BLaER1 (cell line): ENCODE data around the gene TCF12.

ENCODE experiments used
- H3K27ac ChIP-seq: shearing (Covaris generic); formaldehyde crosslinking; 2 replicates; pipeline ENCODE4 v1.8.1; 2022
- H3K27me3 ChIP-seq: shearing (Covaris generic); formaldehyde crosslinking; 2 replicates; pipeline ENCODE4 v1.8.1; 2022
- H3K36me3 ChIP-seq: shearing (Covaris generic); formaldehyde crosslinking; 2 replicates; pipeline ENCODE4 v1.8.1; 2022
- H3K4me1 ChIP-seq: shearing (Covaris generic); formaldehyde crosslinking; 2 replicates; pipeline ENCODE4 v1.8.1; 2022
- H3K4me2 ChIP-seq: shearing (Covaris generic); formaldehyde crosslinking; 2 replicates; pipeline ENCODE4 v1.8.1; 2022
- H3K4me3 ChIP-seq: shearing (Covaris generic); formaldehyde crosslinking; 2 replicates; pipeline ENCODE4 v1.8.1; 2022
- H3K9ac ChIP-seq: shearing (Covaris generic); formaldehyde crosslinking; 2 replicates; pipeline ENCODE4 v1.8.1; 2022
- H3K9me3 ChIP-seq: shearing (Covaris generic); formaldehyde crosslinking; 2 replicates; pipeline ENCODE4 v1.8.1; 2022
- H4K20me1 ChIP-seq: shearing (Covaris generic); formaldehyde crosslinking; 2 replicates; pipeline ENCODE4 v1.8.1; 2022
- Cebpa-rat ChIP-seq: shearing (Covaris generic); IDR thresholded peaks from 2 replicates; pipeline ENCODE4 v1.8.1; 2022

TCF12 gene

GRCh38 chr15:57296473-57297162 lies 378.2 kb downstream of the TCF12 start:
- Histone ChIP-seq H3K27ac (no peak overlapping the region), H3K4me2 (no peak overlapping the region), H3K9ac (no peak overlapping the region)

GRCh38 chr15:57297163-57297593 lies 378.7 kb downstream of the TCF12 start:
- Histone ChIP-seq H3K27ac (no peak overlapping the region), H3K36me3 (peaks cover under 1% of the 10 kb centered on the region; the same call in 1 of the 2 replicates), H3K4me1 (no peaks in the 10 kb centered on the region), H3K4me3 (no peak overlapping the region), H4K20me1 (no peaks in the 10 kb centered on the region), H3K9ac (no peak overlapping the region), H3K9me3 (no peaks in the 10 kb centered on the region), H3K4me2 (no peak overlapping the region), H3K27me3 (no peaks in the 10 kb centered on the region)
- TF ChIP-seq Cebpa-rat: no peak

More at GRCh38 chr15:57296473-57297162, 378.2 kb downstream of the TCF12 start:
- H3K9me3 ChIP-seq: peaks cover 5% of the 10 kb centered on the region; the same call in 1 of the 2 replicates
- H3K27me3 ChIP-seq: no peaks in the 10 kb centered on the region
- no peaks in the 10 kb centered on the region for H3K4me1 ChIP-seq
- no peaks in the 10 kb centered on the region for H4K20me1 ChIP-seq
- H3K4me3 ChIP-seq: no peak overlapping the region
- peaks cover 6% of the 10 kb centered on the region for H3K36me3 ChIP-seq
- no peak for TF ChIP-seq Cebpa-rat

GRCh38 chr15:57297630-57298029 lies 379.2 kb downstream of the TCF12 start:
- H3K9ac ChIP-seq: no peak overlapping the region
- H3K4me2 ChIP-seq: no peak overlapping the region

GRCh38 chr15:57298204-57298603 lies 379.8 kb downstream of the TCF12 start:
- no peaks in the 10 kb centered on the region for H3K36me3 ChIP-seq
- no peaks in the 10 kb centered on the region for H4K20me1 ChIP-seq
- H3K27me3 ChIP-seq: no peaks in the 10 kb centered on the region
- no peak for TF ChIP-seq Cebpa-rat
- H3K27ac ChIP-seq: no peak overlapping the region
- no peak overlapping the region for H3K4me3 ChIP-seq
- no peak overlapping the region for H3K9ac ChIP-seq
- H3K4me2 ChIP-seq: no peak overlapping the region
- no peaks in the 10 kb centered on the region for H3K4me1 ChIP-seq
- H3K9me3 ChIP-seq: no peaks in the 10 kb centered on the region

More at GRCh38 chr15:57297630-57298029, 379.2 kb downstream of the TCF12 start:
- Histone ChIP-seq H3K9me3 (no peaks in the 10 kb centered on the region), H3K27me3 (no peaks in the 10 kb centered on the region), H4K20me1 (no peaks in the 10 kb centered on the region), H3K27ac (no peak overlapping the region), H3K4me1 (no peaks in the 10 kb centered on the region), H3K4me3 (no peak overlapping the region), H3K36me3 (no peaks in the 10 kb centered on the region)
- TF ChIP-seq Cebpa-rat: no peak

GRCh38 chr15:57298843-57299550 lies 380.6 kb downstream of the TCF12 start:
- Histone ChIP-seq H3K9ac (no peak overlapping the region), H3K9me3 (no peaks in the 10 kb centered on the region), H3K4me3 (no peak overlapping the region), H3K4me2 (no peak overlapping the region), H4K20me1 (no peaks in the 10 kb centered on the region), H3K27ac (no peak overlapping the region), H3K27me3 (no peaks in the 10 kb centered on the region), H3K36me3 (no peaks in the 10 kb centered on the region), H3K4me1 (no peaks in the 10 kb centered on the region)
- TF ChIP-seq Cebpa-rat: no peak

GRCh38 chr15:57301307-57301706 lies 382.9 kb downstream of the TCF12 start:
- no peak overlapping the region for H3K9ac ChIP-seq
- H3K4me3 ChIP-seq: no peak overlapping the region
- no peaks in the 10 kb centered on the region for H3K9me3 ChIP-seq
- no peak overlapping the region for H3K4me2 ChIP-seq
- no peak for TF ChIP-seq Cebpa-rat
- H4K20me1 ChIP-seq: no peaks in the 10 kb centered on the region
- no peaks in the 10 kb centered on the region for H3K36me3 ChIP-seq
- no peaks in the 10 kb centered on the region for H3K4me1 ChIP-seq
- H3K27ac ChIP-seq: no peak overlapping the region
- no peaks in the 10 kb centered on the region for H3K27me3 ChIP-seq

GRCh38 chr15:57302640-57303257 lies 384.3 kb downstream of the TCF12 start:
- no peak for TF ChIP-seq Cebpa-rat
- no peaks in the 10 kb centered on the region for H3K9me3 ChIP-seq
- no peaks in the 10 kb centered on the region for H3K36me3 ChIP-seq
- no peak overlapping the region for H3K27ac ChIP-seq
- no peak overlapping the region for H3K4me3 ChIP-seq
- no peaks in the 10 kb centered on the region for H4K20me1 ChIP-seq
- no peak overlapping the region for H3K9ac ChIP-seq
- no peaks in the 10 kb centered on the region for H3K27me3 ChIP-seq
- peaks cover 6% of the 10 kb centered on the region for H3K4me1 ChIP-seq
- H3K4me2 ChIP-seq: no peak overlapping the region

- H3K4me1 ChIP-seq: peaks cover 6% of the 10 kb centered on the region
- H3K4me2 ChIP-seq: no peak overlapping the region
- H4K20me1 ChIP-seq: no peaks in the 10 kb centered on the region
- H3K36me3 ChIP-seq: no peaks in the 10 kb centered on the region
- H3K27ac ChIP-seq: no peak overlapping the region
- TF ChIP-seq Cebpa-rat: no peak
- H3K4me3 ChIP-seq: no peak overlapping the region
- H3K27me3 ChIP-seq: no peaks in the 10 kb centered on the region
- H3K9ac ChIP-seq: no peak overlapping the region
- H3K9me3 ChIP-seq: no peaks in the 10 kb centered on the region
These were observed 386.6 kb downstream of the TCF12 start for GRCh38 chr15:57305009-57305408.

- H3K4me1 ChIP-seq: peaks cover 6% of the 10 kb centered on the region
- no peaks in the 10 kb centered on the region for H4K20me1 ChIP-seq
- no peaks in the 10 kb centered on the region for H3K36me3 ChIP-seq
- peak overlapping the region; percentile 70 for H3K4me3 ChIP-seq
- H3K9me3 ChIP-seq: no peaks in the 10 kb centered on the region
- no peaks in the 10 kb centered on the region for H3K27me3 ChIP-seq
- TF ChIP-seq Cebpa-rat: no peak
- peak overlapping the region; percentile 78 for H3K9ac ChIP-seq
- peak overlapping the region; percentile 65 for H3K27ac ChIP-seq
- H3K4me2 ChIP-seq: peak overlapping the region; percentile 90
These were observed 387.9 kb downstream of the TCF12 start for GRCh38 chr15:57306161-57306943.
